Measurements from ENCODE around the gene FXYD3. TPM values are rescaled to one million over a fixed set of nuclear protein-coding genes. Genes with fewer than 3 reads are reported as not detected.
A peak's percentile ranks its signal among the peaks of the same experiment; 100 is the strongest.

FXYD3 gene
- total RNA-seq, 1 experiment from 2014 or later = 17.4 TPM

DNA sequence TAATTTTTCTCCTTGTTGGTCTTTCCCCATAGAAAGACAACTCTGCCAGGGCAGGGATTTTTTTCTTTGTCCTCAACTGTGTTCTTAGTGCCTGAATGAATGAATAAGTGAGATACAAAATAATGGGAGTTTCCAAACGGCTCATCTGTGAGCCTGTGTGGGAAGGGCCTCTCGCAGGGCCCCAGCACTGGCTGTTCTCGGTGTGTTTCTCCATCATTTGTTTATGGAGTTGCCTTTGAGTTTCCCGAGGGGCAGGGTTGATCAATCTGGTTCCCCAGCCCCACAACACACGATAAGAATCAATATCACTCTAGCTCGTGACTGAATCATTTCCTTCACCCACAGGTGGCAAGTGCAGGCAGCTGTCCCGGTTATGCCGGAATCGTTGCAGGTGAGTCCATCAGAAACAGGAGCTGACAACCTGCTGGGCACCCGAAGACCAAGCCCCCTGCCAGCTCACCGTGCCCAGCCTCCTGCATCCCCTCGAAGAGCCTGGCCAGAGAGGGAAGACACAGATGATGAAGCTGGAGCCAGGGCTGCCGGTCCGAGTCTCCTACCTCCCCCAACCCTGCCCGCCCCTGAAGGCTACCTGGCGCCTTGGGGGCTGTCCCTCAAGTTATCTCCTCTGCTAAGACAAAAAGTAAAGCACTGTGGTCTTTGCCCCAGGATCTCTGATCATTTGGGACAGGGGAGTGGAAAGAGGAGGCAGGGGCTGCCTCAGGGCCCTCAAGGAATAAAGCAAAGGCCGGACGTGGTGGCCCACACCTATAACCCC, 53.8 kb downstream of the FXYD3 start (continued):
- TF ChIP-seq CTCF (IDR thresholded peaks at IDR 0.05 in 2 of 3, conservative IDR thresholded peaks at IDR 0.05 in 1 of 3; ENCODE audit: borderline replicate concordance in 1 of 3, insufficient read depth in 1 of 3, low read depth in 2 of 3, low read length in 2 of 3) (no peak), SP1 (IDR thresholded peaks at IDR 0.05; ENCODE audit: low read depth) (no peak)

DNA sequence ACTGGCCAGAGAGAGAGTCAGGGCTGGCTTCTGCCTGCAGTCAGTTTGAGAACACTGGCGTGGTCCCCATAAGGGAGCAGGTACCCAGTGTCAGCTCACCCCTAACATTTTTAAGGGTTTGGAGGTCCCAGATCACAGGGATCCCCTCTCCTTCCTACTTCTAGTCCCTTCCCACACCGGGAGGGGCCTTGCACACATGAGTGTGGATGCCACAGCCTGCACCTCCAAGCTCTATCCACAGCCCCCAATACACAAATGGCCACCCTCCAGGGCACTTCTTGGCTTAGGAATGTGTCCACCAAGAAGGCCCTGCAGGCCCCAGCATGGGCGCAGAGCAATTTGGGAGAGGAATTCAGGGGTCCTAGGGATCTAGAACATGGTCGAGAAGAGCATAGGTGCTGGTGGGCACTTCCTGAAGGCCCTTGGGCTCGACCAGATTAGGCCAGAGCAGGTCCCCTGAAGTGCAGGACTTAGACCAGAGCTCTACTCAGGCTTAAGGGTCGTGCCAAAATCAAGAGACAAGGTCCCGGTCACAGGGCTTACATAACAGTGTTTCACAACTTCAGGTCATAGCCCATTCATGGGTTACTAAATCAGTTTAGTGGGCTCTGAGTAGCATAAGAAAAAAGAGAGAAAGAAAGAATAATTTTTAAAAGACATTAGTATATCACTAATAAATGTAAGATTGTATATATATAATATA, 54.9 kb downstream of the FXYD3 start:
- ChIA-PET RAD21 (ENCODE audit: low non-redundant PET in 1 of 2, low total read pairs in 2 of 2, uncharacterized antibody in 2 of 2, unreplicated experiment in 2 of 2) (no interaction called here), CTCF (interaction anchor here (1.6 kb wide), 1 partner anchor 29 kb away, joined by 4 read pairs; no protein-coding TSS in a partner anchor), POLR2A (interaction anchor here (0.6 kb wide), 1 partner anchor 32 kb away, joined by 8 read pairs; no protein-coding TSS in a partner anchor)
- Histone ChIP-seq H3K4me2 (ENCODE audit: low read length) (no peak overlapping the region), H4K20me1 (ENCODE audit: insufficient read depth) (no peaks in the 10 kb centered on the region), H3K36me3 (ENCODE audit: control insufficient read depth in 1 of 2, insufficient read depth in 2 of 2, low read length in 2 of 2) (peaks cover 0 to 11% of the 10 kb centered on the region in 2 experiments; a peak in 2 of 4 replicates), H2AFZ (ENCODE audit: low read depth, low read length, poor library complexity, severe bottlenecking) (no peak overlapping the region), H3K79me2 (ENCODE audit: insufficient read depth, low read length) (no peaks in the 10 kb centered on the region), H3K9ac (ENCODE audit: low read length) (no peak overlapping the region), H3K4me1 (ENCODE audit: control insufficient read depth in 1 of 2, insufficient read depth in 2 of 2, low read length in 2 of 2) (peaks cover 12 to 44% of the 10 kb centered on the region in 2 experiments; a peak in 3 of 4 replicates), H3K4me3 (replicated peaks in 1 of 2; ENCODE audit: low read depth in 1 of 2, low read length in 2 of 2) (no peak overlapping the region), H3K9me3 (ENCODE audit: control insufficient read depth in 1 of 2, insufficient read depth in 1 of 2, low read depth in 1 of 2, low read length in 2 of 2) (no peaks in the 10 kb centered on the region), H3K9me2 (ENCODE audit: insufficient read depth) (no peaks in the 10 kb centered on the region), H3K27ac (ENCODE audit: low read depth, low read length) (no peak overlapping the region), H3K27me3 (ENCODE audit: insufficient read depth, low read length) (no peaks in the 10 kb centered on the region)
- ATAC-seq (no peak), DNase-seq (ENCODE audit: low read depth, low spot score) (no peak)
- intact Hi-C loops (cut with micrococcal nuclease) = no loop called here
- TF ChIP-seq POLR2AphosphoS5 (IDR thresholded peaks at IDR 0.05; ENCODE audit: low read depth, low read length) = peak; percentile 57; the same call in 1 of the 2 replicates
- TF ChIP-seq CEBPB (IDR thresholded peaks at IDR 0.05; ENCODE audit: low read depth) = no peak
- BruUV-seq (replicated peaks) = no TSS peak

Data from HCT116 (cell line).